LNCaP clone FGC (cell line): ENCODE results near the gene EHD3.

Experiments used
- DNase-seq: peaks from one replicate; pipeline ENCODE4 v3.0.0-alpha.2; 2011; ENCODE audit warnings: low read depth
- H3K4me3 ChIP-seq: 2 replicates; pipeline ENCODE4 v1.5.1; 2011; ENCODE audit warnings: mild to moderate bottlenecking, low read depth, low read length, control low read depth
- CTCF ChIP-seq: IDR thresholded peaks from 2 replicates; pipeline ENCODE4 v1.5.1; 2012; ENCODE audit warnings: mild to moderate bottlenecking; ENCODE audit not compliant: control insufficient read depth, insufficient read depth; ENCODE audit errors: extremely low read depth

Gene EHD3

GRCh38 chr2:31284107-31284506, 50.2 kb downstream of the EHD3 start:
- no peak for DNase-seq
- TF ChIP-seq CTCF, result no peak

GRCh38 chr2:31286230-31286629, 52.3 kb downstream of the EHD3 start:
- no peak overlapping the region for H3K4me3 ChIP-seq
- no peak for TF ChIP-seq CTCF

More at GRCh38 chr2:31284107-31284506, 50.2 kb downstream of the EHD3 start:
- no peak overlapping the region for H3K4me3 ChIP-seq

GRCh38 chr2:31286961-31287550, 53.1 kb downstream of the EHD3 start:
- no peak for DNase-seq
- H3K4me3 ChIP-seq, result no peak overlapping the region
- no peak for TF ChIP-seq CTCF

More at GRCh38 chr2:31286230-31286629, 52.3 kb downstream of the EHD3 start:
- DNase-seq, result peak; percentile 57

- no peak for TF ChIP-seq CTCF
- DNase-seq, result no peak
- no peak overlapping the region for H3K4me3 ChIP-seq
Measured at GRCh38 chr2:31287654-31288053, 53.7 kb downstream of the EHD3 start.

GRCh38 chr2:31294196-31294595, 60.2 kb downstream of the EHD3 start:
- TF ChIP-seq CTCF, result no peak
- H3K4me3 ChIP-seq, result no peak overlapping the region
- DNase-seq, result no peak

GRCh38 chr2:31296641-31297287, 62.8 kb downstream of the EHD3 start:
- DNase-seq, result no peak
- no peak for TF ChIP-seq CTCF
- no peak overlapping the region for H3K4me3 ChIP-seq

- no peak for TF ChIP-seq CTCF
- DNase-seq, result no peak
- H3K4me3 ChIP-seq, result no peak overlapping the region
Measured at GRCh38 chr2:31297751-31298150, 63.8 kb downstream of the EHD3 start.
